Ascending aorta (tissue), 2 donors: ENCODE results near the gene RAB7B. TPM values are rescaled to one million over a fixed set of nuclear protein-coding genes. Genes with fewer than 3 reads are reported as not detected.

ENCODE experiments used
- DNase-seq, 2 donors: peaks; one replicate each; pipeline ENCODE4 v3.0.0-alpha.2; 2019; ENCODE audit warnings: low spot score in 2 of 2
- H3K27ac ChIP-seq, 2 donors: fragments of 200-600 bp; sonication (generic); one replicate each; pipeline ENCODE4 v1.5.1; 2016 to 2017; ENCODE audit warnings: mild to moderate bottlenecking in 1 of 2
- H3K27me3 ChIP-seq: fragments of 200-600 bp; sonication (generic); one replicate; pipeline ENCODE4 v1.5.1; 2017
- H3K36me3 ChIP-seq, 2 donors: fragments of 200-600 bp; sonication (generic); one replicate each; pipeline ENCODE4 v1.5.1; 2016
- H3K4me1 ChIP-seq, 2 donors: fragments of 200-600 bp; sonication (generic); one replicate each; pipeline ENCODE4 v1.5.1; 2016 to 2017; ENCODE audit warnings: mild to moderate bottlenecking in 1 of 2
- H3K4me3 ChIP-seq, 2 donors: fragments of 200-600 bp; sonication (generic); one replicate each; pipeline ENCODE4 v1.5.1; 2016 to 2017; ENCODE audit warnings: mild to moderate bottlenecking in 1 of 2
- H3K9me3 ChIP-seq, 2 donors: fragments of 200-600 bp; sonication (generic); one replicate each; pipeline ENCODE4 v1.5.1; 2016
- CTCF ChIP-seq, 3 experiments: fragments of 200-600 bp in 2 of 3; fragments of 450-650 bp in 1 of 3; sonication (generic) in 2 of 3; IDR thresholded peaks; one replicate each; pipeline ENCODE4 v1.5.1; 2016 to 2019; ENCODE audit warnings: antibody characterized with exemption in 3 of 3, mild to moderate bottlenecking in 1 of 3, moderate library complexity in 1 of 3
- intact Hi-C: fragments of 100-400 bp; cut with DNase I; formaldehyde crosslinking; loops from one replicate; pipeline ENCODE4 v1.15.1; 2023
- total RNA-seq: library from RNA; depleted of rRNA; stranded (reverse); fragments of >200 nt; gene quantifications from one replicate; pipeline ENCODE4 v1.1.0, GENCODE V29; 2016

The RAB7B gene
- total RNA-seq, 1 donor from 2014 or later = not detected

GRCh38 chr1:205939690-205940330, 63.4 kb downstream of the RAB7B start:
- Histone ChIP-seq H3K9me3 (no peaks in the 10 kb centered on the region), H3K27me3 (no peaks in the 10 kb centered on the region), H3K36me3 (no peaks in the 10 kb centered on the region), H3K27ac (no peak overlapping the region), H3K4me1 (peaks cover 0 to 4% of the 10 kb centered on the region in 2 donors), H3K4me3 (no peak overlapping the region)
- no peak for DNase-seq
- no peak for TF ChIP-seq CTCF (IDR thresholded peaks at IDR 0.05)
- intact Hi-C loops = no loop called here

- no peak for DNase-seq
- no peaks in the 10 kb centered on the region for H3K9me3 ChIP-seq
Measured at GRCh38 chr1:205938682-205939081, 64.5 kb downstream of the RAB7B start.

DNA sequence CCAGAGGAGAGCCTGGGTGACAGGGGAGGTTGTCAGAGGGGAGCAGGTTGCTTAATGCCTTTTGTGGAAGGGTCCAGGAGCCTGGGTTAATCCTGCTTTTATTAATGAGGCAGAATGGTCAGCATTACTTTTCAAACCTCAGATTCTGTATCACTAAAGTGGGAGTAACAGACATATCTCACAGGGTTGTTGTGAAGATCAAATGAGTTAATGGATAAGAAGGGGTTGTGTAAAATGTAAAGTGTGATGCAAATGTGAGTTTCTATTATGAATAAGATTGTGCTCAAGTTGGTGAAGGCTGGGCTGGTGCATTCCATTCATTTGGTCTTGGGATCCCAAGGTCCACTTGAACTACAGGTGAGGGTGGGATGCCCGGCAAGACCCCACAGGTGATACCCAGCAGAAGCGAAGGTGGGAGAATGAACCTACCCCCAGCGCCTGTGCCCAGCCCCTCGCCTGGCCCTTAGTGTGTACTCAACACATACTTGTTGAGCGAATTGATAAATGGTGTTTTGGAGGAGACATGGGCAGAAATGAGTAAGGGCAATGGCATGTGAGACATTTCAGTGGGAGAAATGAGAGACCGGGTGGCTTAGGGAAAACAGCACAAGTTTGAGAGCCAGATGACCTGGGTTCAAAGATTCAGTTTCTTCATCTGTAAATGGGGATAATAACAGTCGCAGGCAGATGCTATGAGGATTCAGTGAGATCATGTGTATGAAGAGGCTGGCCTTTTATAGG, 66.2 kb downstream of the RAB7B start:
- no peak for DNase-seq
- H3K4me1 ChIP-seq = peaks cover 0 to 6% of the 10 kb centered on the region in 2 donors
- no peaks in the 10 kb centered on the region for H3K9me3 ChIP-seq
- no peak overlapping the region for H3K4me3 ChIP-seq
- H3K36me3 ChIP-seq = no peaks in the 10 kb centered on the region
- H3K27ac ChIP-seq = no peak overlapping the region
- no peaks in the 10 kb centered on the region for H3K27me3 ChIP-seq
- no peak for TF ChIP-seq CTCF (IDR thresholded peaks at IDR 0.05)
- intact Hi-C loops = no loop called here

More at GRCh38 chr1:205938682-205939081, 64.5 kb downstream of the RAB7B start:
- TF ChIP-seq CTCF (IDR thresholded peaks at IDR 0.05) = no peak
- Histone ChIP-seq H3K4me3 (no peak overlapping the region), H3K27me3 (no peaks in the 10 kb centered on the region), H3K36me3 (no peaks in the 10 kb centered on the region), H3K27ac (no peak overlapping the region), H3K4me1 (peaks cover 0 to 6% of the 10 kb centered on the region in 2 donors)
- intact Hi-C loops = no loop called here

DNA sequence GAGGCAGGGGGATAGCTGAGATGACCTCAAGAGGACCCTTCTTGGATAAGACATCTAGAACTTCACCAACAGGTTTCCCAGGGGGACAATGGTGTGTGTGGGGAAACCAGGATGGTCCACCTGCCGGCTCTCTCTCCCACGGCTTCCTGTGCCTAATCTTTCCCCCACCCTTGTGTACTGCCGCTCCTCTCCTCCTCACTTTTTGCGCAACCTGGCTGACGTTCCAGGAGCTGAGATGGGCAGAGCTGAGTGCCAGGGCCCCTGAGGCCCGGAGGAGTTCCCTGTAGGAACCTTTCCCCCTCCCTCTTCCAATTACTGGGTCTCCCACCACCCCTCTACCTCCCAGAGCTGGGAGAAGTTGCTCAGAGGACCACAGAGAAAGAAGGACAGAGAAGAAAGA, 66.9 kb downstream of the RAB7B start:
- DNase-seq = no peak
- Histone ChIP-seq H3K4me1 (peaks cover 0 to 6% of the 10 kb centered on the region in 2 donors), H3K9me3 (no peaks in the 10 kb centered on the region), H3K36me3 (no peaks in the 10 kb centered on the region), H3K27me3 (no peaks in the 10 kb centered on the region), H3K4me3 (no peak overlapping the region), H3K27ac (no peak overlapping the region)
- TF ChIP-seq CTCF (IDR thresholded peaks at IDR 0.05) = no peak
- intact Hi-C loops = no loop called here

DNA sequence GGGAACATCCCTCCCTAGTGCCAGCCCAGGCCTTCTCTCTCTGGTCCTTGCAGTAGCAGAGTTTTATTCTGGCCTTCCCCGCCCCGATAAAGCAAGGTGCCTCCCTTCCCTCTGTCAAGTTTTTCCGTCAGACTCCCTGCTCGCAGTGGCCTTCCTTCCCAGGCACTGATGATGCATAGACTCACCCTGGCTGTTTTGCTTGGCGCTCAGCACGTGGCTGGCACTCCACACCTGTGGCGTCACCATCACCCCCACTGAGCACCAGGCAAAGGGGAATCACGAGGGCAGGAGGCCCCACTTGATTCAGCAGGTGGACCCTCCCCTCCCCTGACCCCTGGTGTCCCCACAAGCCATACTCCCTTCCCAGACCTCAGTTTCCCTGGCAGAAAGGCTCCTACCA, 67.3 kb downstream of the RAB7B start:
- Histone ChIP-seq H3K4me1 (peaks cover 0 to 6% of the 10 kb centered on the region in 2 donors), H3K27ac (no peak overlapping the region), H3K27me3 (no peaks in the 10 kb centered on the region), H3K36me3 (no peaks in the 10 kb centered on the region), H3K4me3 (no peak overlapping the region), H3K9me3 (no peaks in the 10 kb centered on the region)
- peak in 1 of 2 donors; percentile 71 for DNase-seq
- intact Hi-C loops = no loop called here
- TF ChIP-seq CTCF (IDR thresholded peaks at IDR 0.05) = no peak
